Heart left ventricle (tissue), 16 donors: ENCODE results near the gene WFIKKN2. TPM values are rescaled to one million over a fixed set of nuclear protein-coding genes. Genes with fewer than 3 reads are reported as not detected.

Source experiments
- ATAC-seq, 4 donors: fragments of 200-7000 bp; cut with Tn5 transposase; one replicate each; pipeline ENCODE4 v1.9.1; 2020 to 2022; ENCODE audit warnings: moderate library complexity in 4 of 4, mild to moderate bottlenecking in 3 of 4, moderate number of reproducible peaks in 1 of 4
- DNase-seq, 5 donors: peaks; one replicate each; pipeline ENCODE4 v3.0.0-alpha.2; 2020
- H3K27ac ChIP-seq, 12 donors: fragments of 200-600 bp; sonication (generic) in 4 of 12; one replicate each; pipeline versions ENCODE4 v1.5.0 to v1.8.0; 2016 to 2022; ENCODE audit warnings: mild to moderate bottlenecking in 2 of 12
- H3K27me3 ChIP-seq, 9 donors: fragments of 200-600 bp; sonication (generic) in 2 of 9; one replicate each; pipeline versions ENCODE4 v1.5.1 to v1.8.0; 2016 to 2022; ENCODE audit warnings: mild to moderate bottlenecking in 3 of 9
- H3K36me3 ChIP-seq, 9 donors: fragments of 200-600 bp; sonication (generic) in 2 of 9; one replicate each; pipeline versions ENCODE4 v1.5.0 to v1.8.0; 2018 to 2022; ENCODE audit warnings: mild to moderate bottlenecking in 2 of 9
- H3K4me1 ChIP-seq, 12 donors: fragments of 200-600 bp; sonication (generic) in 4 of 12; one replicate each; pipeline versions ENCODE4 v1.5.0 to v1.8.0; 2016 to 2022; ENCODE audit warnings: mild to moderate bottlenecking in 3 of 12
- H3K4me3 ChIP-seq, 12 donors: fragments of 200-600 bp; sonication (generic) in 4 of 12; one replicate each; pipeline versions ENCODE4 v1.5.0 to v1.8.0; 2017 to 2022; ENCODE audit warnings: mild to moderate bottlenecking in 9 of 12, moderate library complexity in 4 of 12
- H3K9me3 ChIP-seq, 12 donors: fragments of 200-600 bp; sonication (generic) in 4 of 12; one replicate each; pipeline versions ENCODE4 v1.5.0 to v1.8.0; 2016 to 2022; ENCODE audit warnings: mild to moderate bottlenecking in 1 of 12
- CTCF ChIP-seq, 12 donors: fragments of 200-600 bp; sonication (generic) in 4 of 12; IDR thresholded peaks; one replicate each; pipeline versions ENCODE4 v1.5.0 to v1.8.0; 2018 to 2022; ENCODE audit warnings: antibody characterized with exemption in 12 of 12, mild to moderate bottlenecking in 5 of 12
- POLR2A ChIP-seq, 2 donors: fragments of 450-650 bp; IDR thresholded peaks; one replicate each; pipeline ENCODE4 v1.6.1; 2017; ENCODE audit warnings: antibody characterized with exemption in 2 of 2, mild to moderate bottlenecking in 2 of 2, moderate library complexity in 2 of 2
- WGBS, 4 donors: extraction: QIAGEN DNeasy Blood & Tissue Kit in 2 of 4; methylation state at CpG; one replicate each; pipeline versions ENCODE4 v1.1.5 to v1.1.7; 2013 to 2018; 5-methylcytosine and 5-hydroxymethylcytosine counted together
- intact Hi-C, 10 donors: fragments of 100-400 bp; cut with DNase I; formaldehyde crosslinking; loops; one replicate each; pipeline versions ENCODE4 v1.11.1 to v1.14.2; 2022
- polyA plus RNA-seq, 2 donors: library from polyadenylated mRNA; stranded (reverse); fragments of 200-250 nt; gene quantifications; one replicate each; pipeline ENCODE4 v1.2.3, GENCODE V29; 2013
- total RNA-seq, 9 donors: library from RNA; depleted of rRNA in 2 of 9; stranded (reverse); fragments of >200 nt in 2 of 9; fragmentation: NEBNext Ultra II Directional in 3 of 9; extraction: Animal tissue kit (Norgen Biotek cat#: 25700) in 3 of 9; gene quantifications; one replicate each; pipeline versions ENCODE4 v1.1.0 to v1.2.4, GENCODE V29; 2016 to 2023
- donor health status: ischemic (EF 13 %, LVEDD 7.1; RV severe dilation, severe dysfunction).
- donor health status: healthy with polysubstance abuse.
- donor health status: DM: no; HTN: yes; CAD: no.
- donor health status: DM: no; HTN: no; CAD: no.
- donor health status: ischemic (EF 25% LVEDD 6.9; RV normal size, moderate dysfunction).
- donor health status: ischemic (EF 25% LVEDD 5.7; RV mildly dilated, moderate dysfunction).
- donor health status: healthy.
- donor health status: DM: yes; HTN: yes; CAD: no.
- donor health status: ischemic (EF 35%, LVEDD 5.7; RV mildly dilated, moderate dysfunction).
- donor health status: nonischemic (EF 11% LVEDD 7.7; RV severe dilation, severe dysfunction).
- donor health status: DM: yes; HTN: yes; CAD: no.
- donor health status: PGD.
- donor health status: ischemic (EF 29% LVEDD 5.4; RV normal size, mild dysfunction).
- donor health status: nonischemic (EF 23%, LVEDD 6.1; RV moderate dilation, normal function).

WFIKKN2 gene
- total and polyA plus RNA-seq, 11 donors: 0.08 to 0.75 (median 0.24) TPM; not detected in 2

GRCh38 chr17:50879086-50879485 lies 43.7 kb downstream of the WFIKKN2 start:
- DNase-seq: no peak
- Histone ChIP-seq H3K9me3 (peaks cover 0 to 12% (median 0%) of the 10 kb centered on the region in 12 donors), H3K4me1 (peaks cover 0 to 4% (median 0%) of the 10 kb centered on the region in 12 donors), H3K27ac (no peak overlapping the region), H3K36me3 (no peaks in the 10 kb centered on the region), H3K27me3 (no peaks in the 10 kb centered on the region), H3K4me3 (no peak overlapping the region)
- ATAC-seq: no peak
- WGBS, 4 donors: 93 to 97% (median 96%) methylated on average over 5 of the region's 5 CpGs
- TF ChIP-seq POLR2A (IDR thresholded peaks at IDR 0.05): no peak
- no peak for TF ChIP-seq CTCF (IDR thresholded peaks at IDR 0.05)
- intact Hi-C loops: no loop called here

- no peak for TF ChIP-seq CTCF (IDR thresholded peaks at IDR 0.05)
- no peak for TF ChIP-seq POLR2A (IDR thresholded peaks at IDR 0.05)
- 94 to 98% (median 95%) methylated on average over 2 of the region's 2 CpGs for WGBS, 4 donors
These were observed 45.8 kb downstream of the WFIKKN2 start for GRCh38 chr17:50881182-50881581.

GRCh38 chr17:50882851-50883250 lies 47.5 kb downstream of the WFIKKN2 start:
- ATAC-seq (no peak), DNase-seq (no peak)
- TF ChIP-seq POLR2A (IDR thresholded peaks at IDR 0.05): no peak
- TF ChIP-seq CTCF (IDR thresholded peaks at IDR 0.05): no peak
- WGBS, 4 donors: 93 to 98% (median 96%) methylated on average over 7 of the region's 7 CpGs
- peaks cover 0 to 13% (median 6%) of the 10 kb centered on the region in 12 donors for H3K4me1 ChIP-seq
- no peaks in the 10 kb centered on the region for H3K36me3 ChIP-seq
- H3K27ac ChIP-seq: no peak overlapping the region
- no peak overlapping the region for H3K4me3 ChIP-seq
- no peaks in the 10 kb centered on the region for H3K27me3 ChIP-seq
- H3K9me3 ChIP-seq: peaks cover 0 to 12% (median 0%) of the 10 kb centered on the region in 12 donors
- intact Hi-C loops: no loop called here

More at GRCh38 chr17:50881182-50881581, 45.8 kb downstream of the WFIKKN2 start:
- peaks cover 0 to 13% (median 6%) of the 10 kb centered on the region in 12 donors for H3K4me1 ChIP-seq
- intact Hi-C loops: no loop called here
- no peaks in the 10 kb centered on the region for H3K36me3 ChIP-seq
- ATAC-seq (no peak), DNase-seq (no peak)
- H3K4me3 ChIP-seq: no peak overlapping the region
- H3K27ac ChIP-seq: no peak overlapping the region
- H3K9me3 ChIP-seq: peaks cover 0 to 12% (median 0%) of the 10 kb centered on the region in 12 donors
- H3K27me3 ChIP-seq: no peaks in the 10 kb centered on the region

- ATAC-seq (peak; percentile 25 to 78 (median 52)), DNase-seq (no peak)
- peaks cover 0 to 13% (median 6%) of the 10 kb centered on the region in 12 donors for H3K4me1 ChIP-seq
- H3K9me3 ChIP-seq: peaks cover 0 to 12% (median 0%) of the 10 kb centered on the region in 12 donors
- no peaks in the 10 kb centered on the region for H3K27me3 ChIP-seq
- intact Hi-C loops: no loop called here
- H3K4me3 ChIP-seq: no peak overlapping the region
- H3K27ac ChIP-seq: peak overlapping the region in 1 of 12 donors; percentile 11
- no peaks in the 10 kb centered on the region for H3K36me3 ChIP-seq
- WGBS, 4 donors: 71 to 78% (median 74%) methylated on average over 5 of the region's 5 CpGs
- no peak for TF ChIP-seq CTCF (IDR thresholded peaks at IDR 0.05)
- no peak for TF ChIP-seq POLR2A (IDR thresholded peaks at IDR 0.05)
These were observed 48.6 kb downstream of the WFIKKN2 start for GRCh38 chr17:50883850-50884438.
